C4-2B (cell line): ENCODE results near the gene LYRM1.

Experiments used
- ZFX ChIP-seq: fragments of 450-650 bp; IDR thresholded peaks from 2 replicates; pipeline ENCODE4 v1.6.1; 2017
- TF ChIP-seq, protein P1 (sequence below): fragments of 450-650 bp; conservative IDR thresholded peaks from 2 replicates; pipeline ENCODE4 v1.5.1; 2017; ENCODE audit warnings: mild to moderate bottlenecking

DNA sequence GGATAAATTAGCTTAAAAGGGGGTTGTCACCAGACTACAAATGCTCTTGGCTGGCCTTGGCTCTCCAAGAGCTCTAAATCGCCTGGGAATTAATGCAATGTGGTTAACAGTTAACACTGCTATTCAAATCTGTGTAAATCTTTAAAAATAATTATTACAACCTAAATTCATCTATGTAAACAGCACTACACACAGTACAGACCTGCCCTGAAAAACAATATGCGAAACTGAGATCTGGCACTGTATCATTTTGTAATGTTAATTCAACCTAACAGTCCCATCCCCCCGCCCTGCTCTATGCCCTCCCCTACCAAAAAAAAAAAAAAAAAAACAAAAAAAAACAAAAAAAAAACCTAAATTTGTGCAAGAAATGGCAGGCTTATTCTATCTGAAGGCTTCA, 41.3 kb upstream of the LYRM1 start:
- TF ChIP-seq, protein P1, sequence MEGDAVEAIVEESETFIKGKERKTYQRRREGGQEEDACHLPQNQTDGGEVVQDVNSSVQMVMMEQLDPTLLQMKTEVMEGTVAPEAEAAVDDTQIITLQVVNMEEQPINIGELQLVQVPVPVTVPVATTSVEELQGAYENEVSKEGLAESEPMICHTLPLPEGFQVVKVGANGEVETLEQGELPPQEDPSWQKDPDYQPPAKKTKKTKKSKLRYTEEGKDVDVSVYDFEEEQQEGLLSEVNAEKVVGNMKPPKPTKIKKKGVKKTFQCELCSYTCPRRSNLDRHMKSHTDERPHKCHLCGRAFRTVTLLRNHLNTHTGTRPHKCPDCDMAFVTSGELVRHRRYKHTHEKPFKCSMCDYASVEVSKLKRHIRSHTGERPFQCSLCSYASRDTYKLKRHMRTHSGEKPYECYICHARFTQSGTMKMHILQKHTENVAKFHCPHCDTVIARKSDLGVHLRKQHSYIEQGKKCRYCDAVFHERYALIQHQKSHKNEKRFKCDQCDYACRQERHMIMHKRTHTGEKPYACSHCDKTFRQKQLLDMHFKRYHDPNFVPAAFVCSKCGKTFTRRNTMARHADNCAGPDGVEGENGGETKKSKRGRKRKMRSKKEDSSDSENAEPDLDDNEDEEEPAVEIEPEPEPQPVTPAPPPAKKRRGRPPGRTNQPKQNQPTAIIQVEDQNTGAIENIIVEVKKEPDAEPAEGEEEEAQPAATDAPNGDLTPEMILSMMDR: no peak
- no peak for TF ChIP-seq ZFX
